ENCODE data around the gene G6PC2.

DNA sequence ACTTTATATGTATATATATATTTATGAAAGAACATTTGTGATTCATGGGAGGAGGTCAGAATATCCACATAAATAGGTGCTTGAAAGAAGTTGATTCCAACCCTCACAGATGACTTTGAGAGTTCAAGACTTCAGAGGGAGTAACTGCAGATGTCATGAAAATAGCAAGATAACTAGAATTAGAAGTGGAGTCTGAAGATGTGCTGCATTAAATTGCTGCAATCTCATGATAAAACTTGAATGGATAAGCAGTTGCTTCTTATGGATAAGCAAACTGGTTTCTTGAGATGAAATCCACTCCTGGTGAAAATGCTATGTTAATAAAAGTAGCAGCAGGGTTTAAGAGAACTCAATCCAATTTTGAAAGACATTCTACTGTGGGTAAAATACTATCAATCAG is 40.2 kb downstream of the G6PC2 start:
- TF ChIP-seq, protein P1, sequence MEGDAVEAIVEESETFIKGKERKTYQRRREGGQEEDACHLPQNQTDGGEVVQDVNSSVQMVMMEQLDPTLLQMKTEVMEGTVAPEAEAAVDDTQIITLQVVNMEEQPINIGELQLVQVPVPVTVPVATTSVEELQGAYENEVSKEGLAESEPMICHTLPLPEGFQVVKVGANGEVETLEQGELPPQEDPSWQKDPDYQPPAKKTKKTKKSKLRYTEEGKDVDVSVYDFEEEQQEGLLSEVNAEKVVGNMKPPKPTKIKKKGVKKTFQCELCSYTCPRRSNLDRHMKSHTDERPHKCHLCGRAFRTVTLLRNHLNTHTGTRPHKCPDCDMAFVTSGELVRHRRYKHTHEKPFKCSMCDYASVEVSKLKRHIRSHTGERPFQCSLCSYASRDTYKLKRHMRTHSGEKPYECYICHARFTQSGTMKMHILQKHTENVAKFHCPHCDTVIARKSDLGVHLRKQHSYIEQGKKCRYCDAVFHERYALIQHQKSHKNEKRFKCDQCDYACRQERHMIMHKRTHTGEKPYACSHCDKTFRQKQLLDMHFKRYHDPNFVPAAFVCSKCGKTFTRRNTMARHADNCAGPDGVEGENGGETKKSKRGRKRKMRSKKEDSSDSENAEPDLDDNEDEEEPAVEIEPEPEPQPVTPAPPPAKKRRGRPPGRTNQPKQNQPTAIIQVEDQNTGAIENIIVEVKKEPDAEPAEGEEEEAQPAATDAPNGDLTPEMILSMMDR (IDR thresholded peaks at IDR 0.05), result no peak
- TF ChIP-seq POLR2A (IDR thresholded peaks at IDR 0.05), result no peak
- no peak for TF ChIP-seq EP300 (IDR thresholded peaks at IDR 0.05)

Measured in ovary (tissue), 3 donors.